ENCODE results near the gene MCF2L.

GRCh38 chr13:112952759-112953551 is 16.1 kb upstream of the MCF2L start:
- TF ChIP-seq HNRNPH1 (optimal IDR thresholded peaks at IDR 0.05; ENCODE audit: low read depth, low read length) (no peak), SAFB (IDR thresholded peaks at IDR 0.05; ENCODE audit: borderline replicate concordance, low read depth, low read length) (no peak), NCOR1 (IDR thresholded peaks at IDR 0.05) (no peak), TAF7 (tag; IDR thresholded peaks at IDR 0.05) (no peak), CTCF (IDR thresholded peaks at IDR 0.05 in 2 of 3, conservative IDR thresholded peaks at IDR 0.05 in 1 of 3; ENCODE audit: insufficient read depth in 2 of 3, low read depth in 1 of 3, low read length in 3 of 3) (no peak), CHAMP1 (IDR thresholded peaks at IDR 0.05) (no peak), NFIC (IDR thresholded peaks at IDR 0.05) (no peak), CXXC5 (CRISPR knock-in tag; IDR thresholded peaks at IDR 0.05) (no peak)

Measured in K562 (cell line).